ENCODE results near the gene ZNF665. TPM values are rescaled to one million over a fixed set of nuclear protein-coding genes. Genes with fewer than 3 reads are reported as not detected.
A peak's percentile ranks its signal among the peaks of the same experiment; 100 is the strongest.

The ZNF665 gene
- total RNA-seq, 1 donor from 2014 or later: 5.2 TPM

- peaks cover 20% of the 10 kb centered on the region for H3K4me1 Mint-ChIP-seq
- peak overlapping the region; percentile 88 for H3K4me3 Mint-ChIP-seq
- peaks cover 9% of the 10 kb centered on the region for H3K9me3 Mint-ChIP-seq
- no peaks in the 10 kb centered on the region for H3K27me3 Mint-ChIP-seq (ENCODE audit: low read depth)
- H3K36me3 Mint-ChIP-seq (ENCODE audit: low read depth): peaks cover 45% of the 10 kb centered on the region
- no peak for DNase-seq (ENCODE audit: low read depth, low spot score)
- TF ChIP-seq CTCF (conservative IDR thresholded peaks at IDR 0.05): no peak
- H3K27ac Mint-ChIP-seq (ENCODE audit: unreplicated experiment): no peak overlapping the region
These were observed 36.3 kb downstream of the ZNF665 start for GRCh38 chr19:53156850-53157249.

- no peak overlapping the region for H3K4me3 Mint-ChIP-seq
- peaks cover 27% of the 10 kb centered on the region for H3K9me3 Mint-ChIP-seq
- no peak for DNase-seq (ENCODE audit: low read depth, low spot score)
- H3K36me3 Mint-ChIP-seq (ENCODE audit: low read depth): peaks cover 79% of the 10 kb centered on the region
- no peak for TF ChIP-seq CTCF (conservative IDR thresholded peaks at IDR 0.05)
- no peaks in the 10 kb centered on the region for H3K27me3 Mint-ChIP-seq (ENCODE audit: low read depth)
- no peak overlapping the region for H3K27ac Mint-ChIP-seq (ENCODE audit: unreplicated experiment)
- no peaks in the 10 kb centered on the region for H3K4me1 Mint-ChIP-seq
These were observed 45.5 kb downstream of the ZNF665 start for GRCh38 chr19:53147645-53148044.

GRCh38 chr19:53140351-53140750 lies 52.8 kb downstream of the ZNF665 start:
- H3K4me3 Mint-ChIP-seq: no peak overlapping the region

GRCh38 chr19:53136432-53136831 lies 56.7 kb downstream of the ZNF665 start:
- Mint-ChIP-seq H3K4me3 (no peak overlapping the region), H3K36me3 (ENCODE audit: low read depth) (peaks cover 48% of the 10 kb centered on the region), H3K4me1 (peaks cover 16% of the 10 kb centered on the region), H3K9me3 (peaks cover 31% of the 10 kb centered on the region), H3K27me3 (ENCODE audit: low read depth) (peaks cover 4% of the 10 kb centered on the region), H3K27ac (ENCODE audit: unreplicated experiment) (no peak overlapping the region)
- TF ChIP-seq CTCF (conservative IDR thresholded peaks at IDR 0.05): no peak
- no peak for DNase-seq (ENCODE audit: low read depth, low spot score)

More at GRCh38 chr19:53140351-53140750, 52.8 kb downstream of the ZNF665 start:
- H3K27me3 Mint-ChIP-seq (ENCODE audit: low read depth): no peaks in the 10 kb centered on the region
- no peak for DNase-seq (ENCODE audit: low read depth, low spot score)
- no peaks in the 10 kb centered on the region for H3K4me1 Mint-ChIP-seq
- peaks cover 41% of the 10 kb centered on the region for H3K9me3 Mint-ChIP-seq
- peaks cover 72% of the 10 kb centered on the region for H3K36me3 Mint-ChIP-seq (ENCODE audit: low read depth)
- H3K27ac Mint-ChIP-seq (ENCODE audit: unreplicated experiment): no peak overlapping the region
- no peak for TF ChIP-seq CTCF (conservative IDR thresholded peaks at IDR 0.05)

- Mint-ChIP-seq H3K27ac (ENCODE audit: unreplicated experiment) (peak within 1 kb of the TSS; percentile 46), H3K4me3 (peak within 1 kb of the TSS; percentile 93), H3K4me1 (peaks cover 27% of the 10 kb centered on the region), H3K27me3 (ENCODE audit: low read depth) (peaks cover 4% of the 10 kb centered on the region), H3K9me3 (peaks cover 14% of the 10 kb centered on the region), H3K36me3 (ENCODE audit: low read depth) (peaks cover 23% of the 10 kb centered on the region)
- peak; percentile 88 for DNase-seq (ENCODE audit: low read depth, low spot score)
- TF ChIP-seq CTCF (conservative IDR thresholded peaks at IDR 0.05): no peak
These were observed 60.8 kb downstream of the ZNF665 start, which contains the start of gene ZNF415 for GRCh38 chr19:53132141-53132991. Gene ZNF415, minus strand, starts transcription at chr19:53132910. Its CDS starts 10,234 bp downstream, at chr19:53122676.
